Stomach (tissue), 4 donors: ENCODE results near the gene RNF133.

Experiments used
- CTCF ChIP-seq, 7 experiments: fragments of 450-650 bp in 4 of 7; fragments of 200-600 bp in 3 of 7; sonication (generic) in 3 of 7; IDR thresholded peaks; one replicate each; pipeline ENCODE4 v1.5.1; 2016 to 2019; ENCODE audit warnings: antibody characterized with exemption in 7 of 7, control low read depth in 2 of 7, mild to moderate bottlenecking in 1 of 7
- POLR2A ChIP-seq, 4 donors: fragments of 450-650 bp; IDR thresholded peaks; one replicate each; pipeline ENCODE4 v1.6.1; 2016; ENCODE audit warnings: antibody characterized with exemption in 4 of 4, control low read depth in 2 of 4, mild to moderate bottlenecking in 1 of 4, moderate library complexity in 1 of 4

- TF ChIP-seq POLR2A (IDR thresholded peaks at IDR 0.05) = no peak
- no peak for TF ChIP-seq CTCF (IDR thresholded peaks at IDR 0.05)
Measured at GRCh38 chr7:122692769-122693309, 6.1 kb downstream of the RNF133 start.
